K562 treated with DMSO at 1 percent for 48 hours (cell line): ENCODE results near the gene TTC17. TPM values are rescaled to one million over a fixed set of nuclear protein-coding genes. Genes with fewer than 3 reads are reported as not detected.

Experiments used
- total RNA-seq: library from RNA; unstranded; fragments of 300-600 nt; gene quantifications from 2 replicates; pipeline ENCODE4 v1.2.3, GENCODE V29; 2022; ENCODE audit warnings: low replicate concordance; ENCODE audit errors: extremely low read depth

Gene TTC17
- total RNA-seq = not detected in 2 replicates

GRCh38 chr11:43358801-43359421, at the start of gene TTC17:
TSS of gene TTC17 (plus strand) at chr11:43358920. CDS start at chr11:43358955, 35 bp downstream.

GRCh38 chr11:43311791-43312607, 46.7 kb upstream of the TTC17 start, which contains the start of gene API5:
TSS of gene API5 (plus strand) at chr11:43311996. CDS start at chr11:43312128, 132 bp downstream.

Other genes with a start within 250 kb of the TTC17 start
- gene API5, start 46.9 kb upstream of the TTC17 start, total RNA-seq = not detected in 2 replicates